Naive thymus-derived CD4-positive, alpha-beta T cell (primary cell): ENCODE results near the gene UBASH3A. TPM values are rescaled to one million over a fixed set of nuclear protein-coding genes. Genes with fewer than 3 reads are reported as not detected.
A peak's percentile ranks its signal among the peaks of the same experiment; 100 is the strongest.

ENCODE experiments used
- ATAC-seq: fragments of 150-1000 bp; cut with Tn5 transposase; 2 replicates; pipeline ENCODE4 v1.10.0; 2021; ENCODE audit warnings: mild to moderate bottlenecking, moderate library complexity
- CTCF ChIA-PET: fragments of 350-600 bp; sonication (Branson Sonifier 250); formaldehyde crosslinking; loops from one replicate; lab custom pipeline; 2021; ENCODE audit warnings: antibody characterized with exemption; lab: Charles Lee
- POLR2A ChIA-PET: fragments of 350-600 bp; sonication (Branson Sonifier 250); formaldehyde crosslinking; loops from one replicate; lab custom pipeline; 2021; ENCODE audit warnings: antibody characterized with exemption, inconsistent platforms; lab: Charles Lee
- DNase-seq, 9 donors: peaks; one replicate each; pipeline versions ENCODE4 v3.0.0 to v3.0.0-alpha.2; 2020 to 2022; ENCODE audit warnings: mixed read lengths in 1 of 9
- H3K27ac ChIP-seq: one replicate; pipeline ENCODE4 v1.7.0; 2013; ENCODE audit warnings: mild to moderate bottlenecking, low read depth, low read length, moderate library complexity
- H3K27me3 ChIP-seq, 2 donors: one replicate each; pipeline ENCODE4 v1.7.0; 2013; ENCODE audit warnings: low read length in 2 of 2, mild to moderate bottlenecking in 2 of 2, moderate library complexity in 2 of 2; ENCODE audit not compliant: control insufficient read depth in 2 of 2, insufficient read depth in 2 of 2
- H3K36me3 ChIP-seq, 3 experiments: 1 replicate in 2 of 3; 2 replicates in 1 of 3; pipeline ENCODE4 v1.7.0; 2013; ENCODE audit warnings: low read length in 3 of 3, mild to moderate bottlenecking in 3 of 3, moderate library complexity in 1 of 3; ENCODE audit not compliant: insufficient read depth in 3 of 3, control insufficient read depth in 2 of 3
- H3K4me1 ChIP-seq, 2 donors: one replicate each; pipeline ENCODE4 v1.7.0; 2013; ENCODE audit warnings: low read length in 2 of 2, mild to moderate bottlenecking in 2 of 2, moderate library complexity in 1 of 2; ENCODE audit not compliant: control insufficient read depth in 2 of 2, insufficient read depth in 2 of 2
- H3K4me3 ChIP-seq: 2 replicates; pipeline ENCODE4 v1.7.0; 2013; ENCODE audit warnings: mild to moderate bottlenecking, low read length
- H3K9me3 ChIP-seq, 3 experiments: 1 replicate in 2 of 3; 2 replicates in 1 of 3; pipeline ENCODE4 v1.7.0; 2013; ENCODE audit warnings: low read length in 3 of 3; ENCODE audit not compliant: control insufficient read depth in 2 of 3
- H3K27ac Mint-ChIP-seq, 9 donors: one replicate each; pipeline ENCODE4 v1.8.0; 2020 to 2022; ENCODE audit warnings: mixed read lengths in 9 of 9, mild to moderate bottlenecking in 8 of 9, moderate library complexity in 5 of 9, inconsistent platforms in 2 of 9
- H3K27me3 Mint-ChIP-seq, 5 donors: one replicate each; pipeline ENCODE4 v1.8.0; 2021 to 2022; ENCODE audit warnings: mixed read lengths in 5 of 5, mild to moderate bottlenecking in 1 of 5
- H3K36me3 Mint-ChIP-seq, 5 donors: one replicate each; pipeline ENCODE4 v1.8.0; 2020 to 2022; ENCODE audit warnings: mixed read lengths in 5 of 5, mild to moderate bottlenecking in 3 of 5, inconsistent platforms in 1 of 5
- H3K4me1 Mint-ChIP-seq, 7 donors: one replicate each; pipeline ENCODE4 v1.8.0; 2020 to 2022; ENCODE audit warnings: mixed read lengths in 7 of 7, mild to moderate bottlenecking in 3 of 7, inconsistent platforms in 1 of 7
- H3K4me3 Mint-ChIP-seq, 10 donors: one replicate each; pipeline ENCODE4 v1.8.0; 2020 to 2022; ENCODE audit warnings: mild to moderate bottlenecking in 10 of 10, mixed read lengths in 10 of 10, moderate library complexity in 6 of 10, inconsistent platforms in 2 of 10
- H3K9me3 Mint-ChIP-seq, 11 donors: one replicate each; pipeline ENCODE4 v1.8.0; 2020 to 2022; ENCODE audit warnings: mixed read lengths in 11 of 11, mild to moderate bottlenecking in 4 of 11, inconsistent platforms in 1 of 11, moderate library complexity in 1 of 11
- intact Hi-C, 2 donors: fragments of 100-400 bp; cut with micrococcal nuclease; formaldehyde crosslinking; loops; one replicate each; pipeline ENCODE4 v1.15.1; 2023
- polyA plus RNA-seq, 2 donors: library from polyadenylated mRNA; unstranded; fragments of 300-500 nt; fragmentation: Illumina TruSeq; gene quantifications; one replicate each; pipeline ENCODE4 v1.2.3, GENCODE V29; 2021
- total RNA-seq, 6 experiments: library from RNA in 5 of 6; stranded (reverse) in 5 of 6; gene quantifications; 1 replicate in 5 of 6; 2 replicates in 1 of 6; pipeline ENCODE4 v1.2.3 and lab custom pipeline; 2021 to 2026

Gene UBASH3A
- total and polyA plus RNA-seq, 7 experiments from 2014 or later, result 41.9 to 101 (median 91.7) TPM

DNA sequence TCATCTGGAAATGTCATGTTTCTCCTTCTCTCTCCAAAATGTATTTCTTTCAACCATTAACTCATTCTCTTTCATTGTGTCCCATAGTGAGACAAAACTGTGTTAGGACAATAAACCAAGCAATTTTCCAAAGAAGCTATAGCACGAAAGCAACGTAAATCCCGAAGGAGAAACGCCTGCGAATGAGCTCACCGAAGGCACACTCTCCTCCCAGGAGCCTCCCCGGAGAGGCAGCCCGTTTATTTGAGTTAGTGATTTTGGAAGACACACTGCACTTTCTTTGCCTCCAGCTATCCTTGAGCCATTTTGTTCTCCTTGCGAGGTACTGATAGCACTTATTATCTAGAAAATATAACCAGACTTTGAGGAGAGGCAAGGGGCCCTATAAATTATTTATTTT is 51.1 kb downstream of the UBASH3A start:
- ATAC-seq (no peak), DNase-seq (no peak)
- Mint-ChIP-seq H3K27me3 (no peaks in the 10 kb centered on the region), H3K4me1 (peaks cover 19 to 61% (median 48%) of the 10 kb centered on the region in 7 donors), H3K36me3 (no peaks in the 10 kb centered on the region), H3K27ac (no peak overlapping the region), H3K9me3 (no peaks in the 10 kb centered on the region), H3K4me3 (no peak overlapping the region)
- no peak overlapping the region for H3K4me3 ChIP-seq
- intact Hi-C loops, result no loop called here
- peaks cover 0 to 17% of the 10 kb centered on the region in 2 donors for H3K4me1 ChIP-seq
- H3K9me3 ChIP-seq, result no peaks in the 10 kb centered on the region
- H3K36me3 ChIP-seq, result no peaks in the 10 kb centered on the region
- H3K27me3 ChIP-seq, result no peaks in the 10 kb centered on the region
- ChIA-PET POLR2A (interaction anchor here (0.9 kb wide), 1 partner anchor 41 kb away, joined by 3 read pairs; the partner anchor contains the start of gene RSPH1), CTCF (no interaction called here)
- no peak overlapping the region for H3K27ac ChIP-seq

DNA sequence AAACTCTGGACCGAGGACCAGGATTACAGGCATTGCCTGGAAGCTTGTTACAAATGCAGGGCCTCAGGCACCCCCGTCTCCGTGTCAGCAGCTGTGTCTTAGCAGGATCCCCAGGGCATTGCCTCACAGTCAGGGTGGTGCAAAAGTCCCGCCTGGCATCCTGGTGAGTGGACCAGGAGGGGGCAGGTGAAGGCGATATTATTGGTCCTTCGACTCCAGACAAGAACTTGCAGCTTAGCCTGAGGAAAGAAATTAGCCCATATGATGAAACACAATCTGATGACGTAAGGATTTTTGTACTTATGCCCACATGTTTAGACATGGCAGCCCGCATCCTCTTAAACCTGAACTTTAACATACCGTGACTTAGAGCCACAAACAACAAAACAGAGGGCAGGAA is 51.5 kb downstream of the UBASH3A start:
- no peaks in the 10 kb centered on the region for H3K36me3 Mint-ChIP-seq
- H3K27me3 Mint-ChIP-seq, result no peaks in the 10 kb centered on the region
- DNase-seq (no peak), ATAC-seq (no peak)
- no peak overlapping the region for H3K27ac ChIP-seq
- ChIA-PET POLR2A (interaction anchor here (0.9 kb wide), 1 partner anchor 40 kb away, joined by 3 read pairs; the partner anchor contains the start of gene RSPH1), CTCF (interaction anchor here (0.9 kb wide), 1 partner anchor 9 kb away, joined by 3 read pairs; no protein-coding TSS in a partner anchor)
- no peaks in the 10 kb centered on the region for H3K27me3 ChIP-seq
- H3K9me3 Mint-ChIP-seq, result no peaks in the 10 kb centered on the region
- intact Hi-C loops, result no loop called here
- H3K9me3 ChIP-seq, result no peaks in the 10 kb centered on the region
- H3K4me1 Mint-ChIP-seq, result peaks cover 18 to 61% (median 48%) of the 10 kb centered on the region in 7 donors
- H3K4me3 ChIP-seq, result no peak overlapping the region
- peak overlapping the region in 1 of 10 donors; percentile 17 for H3K4me3 Mint-ChIP-seq
- peaks cover 0 to 17% of the 10 kb centered on the region in 2 donors for H3K4me1 ChIP-seq
- peak overlapping the region in 2 of 9 donors; percentile 32 to 45 for H3K27ac Mint-ChIP-seq
- H3K36me3 ChIP-seq, result no peaks in the 10 kb centered on the region

DNA sequence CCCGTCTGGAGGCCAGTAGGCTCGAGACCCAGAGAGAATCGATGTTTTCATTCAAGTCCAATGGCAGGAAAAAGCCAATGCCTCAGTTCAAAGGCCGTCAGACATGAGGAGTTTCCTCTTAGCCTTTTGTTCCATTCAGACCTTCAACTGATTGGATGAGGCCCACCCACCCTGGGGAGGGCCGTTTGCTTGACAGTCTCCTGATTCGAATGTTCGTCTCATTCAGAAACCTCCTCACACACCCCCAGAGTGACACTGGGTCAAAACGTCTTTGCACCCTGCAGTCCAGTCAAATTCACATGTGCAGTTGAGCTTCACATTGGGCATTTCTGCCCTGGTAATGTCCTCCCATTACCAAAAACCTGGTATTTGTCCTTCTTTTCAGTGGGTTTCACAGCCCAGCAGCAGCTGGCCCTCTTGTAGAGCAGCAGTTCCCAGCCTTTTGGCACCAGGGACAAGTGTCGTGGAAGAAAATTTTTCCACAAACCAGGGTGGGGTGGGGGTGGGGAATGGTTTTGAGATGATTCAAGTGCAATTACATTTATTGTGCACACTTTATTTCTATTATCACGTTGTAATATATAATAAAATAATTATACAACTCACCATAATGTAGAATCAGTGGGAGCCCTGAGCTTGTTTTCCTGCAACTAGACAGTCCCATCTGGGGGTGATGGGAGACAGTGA is 52.2 kb downstream of the UBASH3A start:
- Histone ChIP-seq H3K36me3 (no peaks in the 10 kb centered on the region), H3K9me3 (no peaks in the 10 kb centered on the region), H3K4me3 (no peak overlapping the region), H3K27ac (no peak overlapping the region), H3K4me1 (peaks cover 0 to 17% of the 10 kb centered on the region in 2 donors), H3K27me3 (no peaks in the 10 kb centered on the region)
- Mint-ChIP-seq H3K4me1 (peaks cover 20 to 61% (median 48%) of the 10 kb centered on the region in 7 donors), H3K27ac (peak overlapping the region in 5 of 9 donors; percentile 2 to 93 (median 83)), H3K4me3 (peak overlapping the region in 1 of 10 donors; percentile 13), H3K9me3 (no peaks in the 10 kb centered on the region), H3K36me3 (no peaks in the 10 kb centered on the region), H3K27me3 (no peaks in the 10 kb centered on the region)
- intact Hi-C loops, result no loop called here
- CTCF ChIA-PET, result interaction anchor here (0.6 to 1.3 kb wide), 5 partner anchors 10 to 332 kb away, joined by 3 to 6 read pairs (median 5); partner anchors contain the start of gene UBASH3A
- ATAC-seq, result no peak
- DNase-seq, result no peak
- POLR2A ChIA-PET, result interaction anchor here (0.9 to 1.5 kb wide), 3 partner anchors 9 to 40 kb away, joined by 3 read pairs; no protein-coding TSS in a partner anchor

GRCh38 chr21:42456457-42456856 is 52.8 kb downstream of the UBASH3A start:
- intact Hi-C loops, result no loop called here

DNA sequence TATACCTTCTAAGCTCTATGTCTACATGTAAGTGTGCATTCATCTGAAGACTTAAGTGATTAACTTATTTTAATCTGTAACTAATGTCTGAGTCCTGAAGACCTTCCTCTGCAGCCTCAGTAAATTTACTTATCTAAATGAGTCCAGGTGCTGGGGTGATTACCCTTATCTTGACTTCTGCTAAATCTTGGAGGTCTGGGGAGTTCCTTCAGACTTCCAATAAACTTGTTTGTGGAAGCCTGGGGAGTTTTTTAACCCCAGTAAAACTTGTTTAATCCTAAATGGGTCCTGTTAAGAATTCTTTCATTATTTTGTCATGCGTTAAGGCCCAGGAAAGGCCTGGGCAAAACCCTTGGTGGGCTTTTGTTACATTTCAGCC is 55.4 kb downstream of the UBASH3A start:
- DNase-seq, result no peak
- H3K27ac ChIP-seq, result no peak overlapping the region
- no peaks in the 10 kb centered on the region for H3K36me3 ChIP-seq
- Mint-ChIP-seq H3K4me1 (peaks cover 38 to 77% (median 69%) of the 10 kb centered on the region in 7 donors), H3K4me3 (no peak overlapping the region), H3K36me3 (peaks cover 0 to 5% (median 0%) of the 10 kb centered on the region in 5 donors), H3K27me3 (no peaks in the 10 kb centered on the region), H3K27ac (peak overlapping the region in 7 of 9 donors; percentile 6 to 99 (median 93)), H3K9me3 (peaks cover 0 to 4% (median 0%) of the 10 kb centered on the region in 11 donors)
- intact Hi-C loops, result no loop called here
- ChIA-PET POLR2A (interaction anchor here (1.4 kb wide), 1 partner anchor 9 kb away, joined by 3 read pairs; no protein-coding TSS in a partner anchor), CTCF (interaction anchor here (2.1 kb wide), 1 partner anchor 9 kb away, joined by 8 read pairs; no protein-coding TSS in a partner anchor)
- peaks cover 2 to 45% of the 10 kb centered on the region in 2 donors for H3K4me1 ChIP-seq
- no peak overlapping the region for H3K4me3 ChIP-seq
- H3K9me3 ChIP-seq, result no peaks in the 10 kb centered on the region
- no peak for ATAC-seq
- no peaks in the 10 kb centered on the region for H3K27me3 ChIP-seq

More at GRCh38 chr21:42456457-42456856, 52.8 kb downstream of the UBASH3A start:
- H3K36me3 Mint-ChIP-seq, result no peaks in the 10 kb centered on the region
- CTCF ChIA-PET, result interaction anchor here (0.6 to 1.3 kb wide), 5 partner anchors 52 to 331 kb away, joined by 3 to 6 read pairs (median 5); partner anchors contain the start of gene UBASH3A
- Histone ChIP-seq H3K36me3 (no peaks in the 10 kb centered on the region), H3K9me3 (no peaks in the 10 kb centered on the region), H3K27ac (no peak overlapping the region), H3K27me3 (no peaks in the 10 kb centered on the region), H3K4me3 (no peak overlapping the region), H3K4me1 (peaks cover 0 to 22% of the 10 kb centered on the region in 2 donors)
- peaks cover 24 to 62% (median 49%) of the 10 kb centered on the region in 7 donors for H3K4me1 Mint-ChIP-seq
- no peaks in the 10 kb centered on the region for H3K9me3 Mint-ChIP-seq
- peak overlapping the region in 7 of 9 donors; percentile 2 to 93 (median 83) for H3K27ac Mint-ChIP-seq
- H3K4me3 Mint-ChIP-seq, result peak overlapping the region in 4 of 10 donors; percentile 8 to 28 (median 14)
- POLR2A ChIA-PET, result interaction anchor here (0.6 to 1.5 kb wide), 5 partner anchors 9 to 222 kb away, joined by 3 to 4 read pairs (median 3); partner anchors contain the start of gene UBASH3A
- H3K27me3 Mint-ChIP-seq, result no peaks in the 10 kb centered on the region
- peak in 7 of 9 donors; percentile 26 to 50 (median 42) for DNase-seq
- ATAC-seq, result peak; percentile 50

GRCh38 chr21:42459546-42460215 is 56.0 kb downstream of the UBASH3A start:
- POLR2A ChIA-PET, result interaction anchor here (1.4 kb wide), 1 partner anchor 9 kb away, joined by 3 read pairs; no protein-coding TSS in a partner anchor
- Histone ChIP-seq H3K4me3 (no peak overlapping the region), H3K27ac (peak overlapping the region; percentile 73), H3K27me3 (no peaks in the 10 kb centered on the region), H3K36me3 (no peaks in the 10 kb centered on the region), H3K9me3 (no peaks in the 10 kb centered on the region), H3K4me1 (peaks cover 8 to 52% of the 10 kb centered on the region in 2 donors)
- Mint-ChIP-seq H3K27ac (peak overlapping the region; percentile 59 to 99 (median 96)), H3K4me3 (peak overlapping the region in 4 of 10 donors; percentile 65 to 85 (median 79)), H3K9me3 (peaks cover 0 to 4% (median 0%) of the 10 kb centered on the region in 11 donors), H3K4me1 (peaks cover 45 to 79% (median 75%) of the 10 kb centered on the region in 7 donors), H3K36me3 (peaks cover 0 to 7% (median 0%) of the 10 kb centered on the region in 5 donors), H3K27me3 (no peaks in the 10 kb centered on the region)
- intact Hi-C loops, result loop anchor here (1.0 to 5.0 kb wide), 6 partner anchors 9 to 227 kb away; partner anchors contain the start of genes RSPH1 (in 1 of the 2) and TMPRSS3 (in 1 of the 2)
- ATAC-seq (no peak), DNase-seq (no peak)
- CTCF ChIA-PET, result interaction anchor here (2.1 kb wide), 1 partner anchor 10 kb away, joined by 8 read pairs; no protein-coding TSS in a partner anchor
